ENCODE data around the gene KRT2. TPM values are rescaled to one million over a fixed set of nuclear protein-coding genes. Genes with fewer than 3 reads are reported as not detected.

KRT2 gene
- polyA plus RNA-seq, 5 donors: not detected

DNA sequence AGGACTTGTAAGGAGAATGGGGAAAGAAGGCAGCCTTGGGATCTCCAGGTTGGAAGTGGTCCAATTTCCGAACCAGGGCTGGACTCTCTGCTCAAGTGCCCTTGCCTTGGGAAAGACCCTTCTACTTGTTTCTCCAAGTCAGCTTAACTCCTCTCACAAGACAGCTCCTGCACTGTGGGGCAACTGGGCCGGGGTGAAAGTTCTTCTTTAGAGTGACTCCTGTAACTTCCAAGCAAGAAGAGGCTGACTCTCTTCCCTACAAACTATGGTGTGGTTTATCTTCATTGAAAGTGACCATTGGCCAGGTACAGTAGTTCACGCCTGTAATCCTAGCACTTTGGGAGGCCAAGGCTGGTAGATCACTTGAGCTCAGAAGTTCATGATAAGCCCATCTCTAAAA is 14.5 kb upstream of the KRT2 start:
- DNase-seq: no peak

GRCh38 chr12:52663420-52663819 is 11.4 kb upstream of the KRT2 start:
- DNase-seq: no peak

DNA sequence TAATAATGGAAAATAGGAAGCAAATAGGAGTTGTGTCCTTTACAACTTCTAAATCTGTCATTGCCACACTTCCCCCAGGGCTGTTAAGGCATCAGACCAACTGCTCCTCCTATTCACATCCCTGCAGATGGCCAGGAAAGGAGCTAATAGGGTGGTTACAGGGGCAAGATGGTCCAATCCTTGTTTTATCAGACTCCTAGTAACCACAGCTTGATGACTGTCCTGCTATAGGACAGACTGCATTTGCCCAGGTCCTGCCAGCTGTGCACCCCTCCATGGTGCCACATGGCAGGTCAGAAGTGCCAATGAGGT is 10.9 kb upstream of the KRT2 start:
- no peak for DNase-seq

DNA sequence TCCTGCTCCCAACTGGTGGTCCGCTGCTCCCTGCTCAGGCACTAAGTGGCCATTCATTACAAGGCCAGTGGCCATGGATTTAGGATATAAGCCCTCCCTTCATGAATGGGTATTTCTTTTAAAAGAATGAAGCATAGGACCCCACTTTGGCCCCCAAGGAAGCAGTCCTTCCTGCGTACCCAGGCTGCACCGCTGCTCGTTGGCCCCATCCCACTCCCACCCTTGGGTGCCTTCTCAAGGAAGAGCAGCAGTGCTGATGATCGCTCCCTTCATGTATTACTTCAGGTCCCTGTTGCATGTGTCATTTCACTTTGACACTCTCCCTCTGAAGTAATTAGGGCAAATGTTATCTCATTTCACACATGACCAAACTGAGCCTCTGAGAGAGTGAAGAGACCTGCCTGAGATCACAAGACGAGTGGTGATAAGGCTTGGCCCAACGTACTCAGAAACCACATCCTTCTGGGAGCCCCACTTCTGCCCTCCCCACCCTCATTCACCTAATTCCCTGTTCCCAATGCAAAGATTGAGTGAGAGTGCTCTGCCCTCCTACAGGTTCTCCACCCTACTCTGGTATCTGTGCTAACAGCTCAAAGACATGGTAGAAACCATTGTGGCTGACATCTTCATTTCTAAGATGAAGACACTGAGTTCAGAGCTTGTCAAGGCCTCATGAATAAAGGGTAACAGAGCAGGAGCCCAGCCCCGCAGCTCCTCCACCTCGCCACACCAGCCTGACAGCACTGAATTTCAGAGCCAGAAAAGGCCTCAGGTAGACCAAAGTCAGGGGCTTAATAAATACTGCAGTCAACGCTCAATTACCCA is 10.3 kb upstream of the KRT2 start:
- no peak for DNase-seq

- DNase-seq: no peak
Measured at GRCh38 chr12:52661668-52662067, 9.7 kb upstream of the KRT2 start.

- no peak for DNase-seq
Measured at GRCh38 chr12:52660934-52661499, 9.0 kb upstream of the KRT2 start.

DNA sequence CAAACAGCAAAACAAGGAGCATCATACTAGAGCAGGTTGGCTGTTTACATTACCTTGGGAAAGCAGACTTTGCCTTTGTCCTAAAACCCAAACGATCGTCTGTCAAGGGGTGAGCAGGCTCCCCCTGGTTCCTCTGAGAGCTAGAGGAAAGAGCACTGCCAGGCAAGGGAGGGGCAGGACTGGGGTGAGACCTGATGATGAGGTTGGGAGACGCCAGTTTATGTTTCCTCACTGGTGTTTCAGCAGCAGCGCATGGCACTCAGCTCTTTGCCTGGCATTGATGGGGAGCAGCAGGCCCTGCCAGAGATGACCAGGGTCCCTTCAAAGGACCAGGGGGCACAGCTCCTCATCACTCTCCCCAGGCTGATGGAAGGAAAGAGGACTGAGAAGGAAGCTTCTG is 7.9 kb upstream of the KRT2 start:
- DNase-seq: no peak

DNA sequence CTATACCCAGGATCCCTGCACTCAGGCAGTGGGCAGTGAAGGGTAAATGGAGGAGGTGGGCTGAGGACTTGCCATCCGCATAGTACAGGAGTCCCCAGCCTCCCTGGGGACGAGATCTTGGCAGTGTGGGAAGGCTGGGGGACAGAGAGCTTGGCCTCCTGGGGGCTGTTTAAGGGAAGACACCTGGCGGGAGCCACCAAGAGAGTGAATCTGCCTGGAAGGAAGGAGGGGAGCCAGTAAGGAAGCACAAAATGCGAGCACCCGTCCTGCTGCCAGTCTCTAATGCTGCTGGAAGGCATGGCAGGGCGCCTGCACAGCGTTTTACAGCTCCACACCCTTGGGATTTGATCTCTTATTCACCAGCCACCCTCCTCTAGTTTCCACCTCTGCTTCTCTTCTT is 7.4 kb upstream of the KRT2 start:
- DNase-seq: no peak

- DNase-seq: no peak
Measured at GRCh38 chr12:52658196-52658595, 6.2 kb upstream of the KRT2 start.

GRCh38 chr12:52657250-52657902 is 5.4 kb upstream of the KRT2 start:
- DNase-seq: no peak

DNA sequence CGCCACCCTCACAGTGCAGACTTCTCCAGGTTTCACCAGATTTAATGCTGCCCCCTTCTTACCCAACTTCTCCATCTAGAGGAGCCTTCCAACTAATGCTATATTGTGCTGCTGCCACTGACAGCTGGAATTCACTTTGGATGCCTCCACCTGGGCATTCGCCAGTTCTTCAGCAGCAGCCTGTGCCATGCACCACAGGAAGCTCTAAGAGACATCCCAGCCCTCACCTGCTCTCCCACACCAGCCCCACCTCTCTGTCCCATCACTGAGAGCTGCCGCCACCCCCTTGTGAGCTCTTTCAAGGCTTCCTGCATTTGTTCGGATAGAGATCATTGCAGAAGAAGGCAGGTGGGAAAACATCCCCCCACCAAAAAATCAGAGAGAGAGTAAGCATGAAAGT is 4.6 kb upstream of the KRT2 start:
- DNase-seq: no peak

GRCh38 chr12:52655720-52656124 is 3.7 kb upstream of the KRT2 start:
- peak; percentile 23 to 25 for DNase-seq

DNA sequence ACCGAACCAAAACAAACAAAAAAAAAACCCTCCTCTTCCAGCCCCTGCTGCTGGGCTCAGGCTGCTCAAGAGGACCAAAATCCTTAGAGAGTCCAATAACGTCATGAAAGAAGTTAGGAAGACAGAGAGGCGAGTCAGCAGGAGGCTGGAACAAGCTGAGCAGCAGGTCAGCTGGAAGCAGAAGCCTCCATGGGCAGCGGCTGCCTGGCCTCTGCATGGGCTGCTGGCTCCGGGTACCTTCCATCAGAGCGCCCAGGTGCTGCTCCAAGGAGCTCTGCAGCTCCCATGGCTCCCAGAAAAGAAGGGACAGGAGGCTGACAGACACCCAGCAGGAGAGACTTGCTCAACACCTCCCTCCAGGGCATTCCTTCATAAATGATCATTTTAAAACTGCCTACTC is 3.2 kb upstream of the KRT2 start:
- DNase-seq: no peak

- no peak for DNase-seq
Measured at GRCh38 chr12:52650520-52651081, 1.4 kb downstream of the KRT2 start.

DNA sequence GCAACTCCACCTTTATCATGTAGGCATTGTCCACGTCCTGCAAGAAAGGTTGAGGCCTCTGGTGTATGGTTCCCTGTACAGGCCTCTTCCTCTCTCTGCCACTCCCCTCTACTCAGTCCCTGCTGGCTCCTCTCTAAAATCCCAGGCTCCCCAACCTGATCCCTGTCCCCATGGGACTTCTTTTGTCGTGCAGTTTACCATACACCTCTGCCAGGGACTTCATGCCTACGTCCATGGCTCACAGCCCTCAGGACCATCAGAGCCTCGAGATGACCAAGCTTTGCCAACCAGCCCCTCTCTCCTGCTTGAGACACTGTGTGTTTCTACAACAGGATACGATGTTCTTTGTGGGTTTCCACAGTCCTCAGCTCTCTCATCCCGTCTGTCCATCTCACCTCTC is 2.9 kb downstream of the KRT2 start:
- DNase-seq: no peak

GRCh38 chr12:52648012-52648550 is 3.9 kb downstream of the KRT2 start:
- DNase-seq: no peak

DNA sequence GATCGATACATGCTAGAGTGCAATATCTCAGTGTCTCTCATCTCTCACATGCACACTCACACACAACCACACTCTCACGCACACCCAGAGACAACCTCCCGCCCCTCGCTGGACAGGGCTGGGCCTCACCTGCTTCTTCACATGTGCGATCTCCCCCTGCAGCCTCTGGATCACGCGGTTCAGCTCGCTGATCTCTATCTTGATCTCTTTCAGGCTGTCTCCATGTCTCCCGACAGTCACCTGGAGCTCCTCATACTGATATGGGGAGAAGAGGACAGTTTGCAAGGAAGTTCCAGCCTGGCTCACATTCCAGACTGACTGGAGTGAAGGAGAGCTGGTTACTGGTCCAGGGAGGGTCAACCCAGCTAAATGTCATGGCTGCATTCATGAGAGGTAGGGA is 4.4 kb downstream of the KRT2 start:
- DNase-seq: no peak

GRCh38 chr12:52646613-52647012 is 5.4 kb downstream of the KRT2 start:
- no peak for DNase-seq

DNA sequence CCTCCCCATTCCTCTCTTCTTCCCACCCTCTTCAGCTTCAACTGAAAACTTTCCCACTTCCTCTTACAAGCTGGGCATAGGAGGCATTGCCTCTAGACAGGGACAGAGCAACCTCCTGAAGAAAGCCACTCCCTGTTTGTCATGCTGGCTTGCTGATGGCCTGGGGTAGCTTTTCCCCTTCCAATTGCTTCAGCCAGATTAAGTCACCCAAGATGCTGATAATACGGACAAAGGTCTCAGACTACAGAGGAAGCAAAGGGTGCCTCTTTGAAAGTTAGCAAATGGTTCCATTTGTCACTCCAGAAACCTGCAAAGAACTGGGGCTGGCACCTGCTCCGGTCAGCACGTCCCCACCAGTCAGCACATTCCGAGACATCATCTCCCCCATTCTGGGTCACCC is 6.0 kb downstream of the KRT2 start:
- DNase-seq: no peak

- DNase-seq: no peak
Measured at GRCh38 chr12:52645120-52645761, 6.8 kb downstream of the KRT2 start.

DNA sequence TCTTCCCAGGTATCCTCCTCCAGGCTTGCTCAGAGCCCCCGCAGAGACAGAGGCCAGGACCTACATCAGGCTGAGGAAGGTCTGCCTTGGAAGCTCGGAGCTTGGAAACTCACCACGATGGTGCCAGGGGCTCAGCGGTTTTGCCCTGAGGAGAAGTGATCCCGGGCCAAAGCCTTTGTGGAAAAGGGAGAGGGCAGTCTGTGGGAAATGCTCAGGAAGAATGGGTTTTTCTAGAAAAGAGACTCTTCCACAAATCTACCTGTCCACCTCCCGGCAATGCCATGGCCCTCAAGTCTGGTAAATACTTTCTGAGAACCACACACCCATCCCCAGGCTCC is 8.0 kb downstream of the KRT2 start:
- no peak for DNase-seq

All from right lung (tissue), 5 donors.